Osteocyte (in vitro differentiated cells): Measurements from ENCODE around the gene CEP85L. TPM values are rescaled to one million over a fixed set of nuclear protein-coding genes. Genes with fewer than 3 reads are reported as not detected.

Experiments used
- DNase-seq: peaks from one replicate; pipeline ENCODE4 v3.0.0; 2021; ENCODE audit warnings: mixed read lengths; ENCODE audit not compliant: unreplicated experiment; ENCODE audit errors: extremely low spot score
- H3K27ac Mint-ChIP-seq: one replicate; pipeline ENCODE4 v1.8.0; 2021; ENCODE audit warnings: mild to moderate bottlenecking, mixed read lengths; ENCODE audit not compliant: unreplicated experiment
- H3K27me3 Mint-ChIP-seq: one replicate; pipeline ENCODE4 v1.8.0; 2021; ENCODE audit warnings: mixed read lengths; ENCODE audit not compliant: unreplicated experiment
- H3K36me3 Mint-ChIP-seq: one replicate; pipeline ENCODE4 v1.8.0; 2021; ENCODE audit warnings: mixed read lengths; ENCODE audit not compliant: unreplicated experiment
- H3K4me1 Mint-ChIP-seq: one replicate; pipeline ENCODE4 v1.8.0; 2021; ENCODE audit warnings: mixed read lengths; ENCODE audit not compliant: unreplicated experiment
- H3K4me3 Mint-ChIP-seq: one replicate; pipeline ENCODE4 v1.8.0; 2021; ENCODE audit warnings: mild to moderate bottlenecking, moderate library complexity, mixed read lengths; ENCODE audit not compliant: unreplicated experiment
- H3K9me3 Mint-ChIP-seq: one replicate; pipeline ENCODE4 v1.8.0; 2021; ENCODE audit warnings: mixed read lengths; ENCODE audit not compliant: unreplicated experiment
- total RNA-seq: library from RNA; stranded (reverse); gene quantifications from 2 replicates; pipeline ENCODE4 v1.2.1, GENCODE V29; 2021
- TF ChIP-seq, protein P1 (sequence below): fragments of 200-600 bp; sonication (generic); IDR thresholded peaks from 2 replicates; pipeline ENCODE4 v1.5.0; 2021; ENCODE audit warnings: antibody characterized with exemption, mild to moderate bottlenecking, moderate library complexity

CEP85L gene
- total RNA-seq, 1 donor from 2014 or later = 10.4 TPM

DNA sequence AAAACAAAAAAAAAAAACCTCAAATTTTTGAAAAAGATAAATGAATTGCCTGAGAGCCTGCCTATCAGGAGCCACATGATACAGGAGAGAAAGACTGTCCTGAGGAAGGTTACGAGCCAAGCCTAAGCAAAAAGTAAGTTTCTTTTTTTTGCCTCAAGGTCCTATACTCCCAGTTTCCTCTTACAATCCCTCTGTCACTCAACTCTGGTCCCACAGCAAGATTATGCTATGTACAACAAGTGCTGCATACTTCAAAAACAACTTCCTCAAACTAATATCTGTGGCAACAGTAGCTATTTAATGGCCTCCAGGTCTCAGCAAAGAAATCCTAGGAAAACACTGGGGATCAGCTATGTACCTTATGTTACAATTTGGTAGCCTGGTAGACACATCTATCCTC lies 56.5 kb downstream of the CEP85L start:
- Mint-ChIP-seq H3K27ac (no peak overlapping the region), H3K27me3 (no peaks in the 10 kb centered on the region), H3K4me1 (peaks cover 9% of the 10 kb centered on the region), H3K9me3 (peaks cover 6% of the 10 kb centered on the region), H3K4me3 (no peak overlapping the region), H3K36me3 (peaks cover 1% of the 10 kb centered on the region)
- DNase-seq = no peak
- TF ChIP-seq, protein P1, sequence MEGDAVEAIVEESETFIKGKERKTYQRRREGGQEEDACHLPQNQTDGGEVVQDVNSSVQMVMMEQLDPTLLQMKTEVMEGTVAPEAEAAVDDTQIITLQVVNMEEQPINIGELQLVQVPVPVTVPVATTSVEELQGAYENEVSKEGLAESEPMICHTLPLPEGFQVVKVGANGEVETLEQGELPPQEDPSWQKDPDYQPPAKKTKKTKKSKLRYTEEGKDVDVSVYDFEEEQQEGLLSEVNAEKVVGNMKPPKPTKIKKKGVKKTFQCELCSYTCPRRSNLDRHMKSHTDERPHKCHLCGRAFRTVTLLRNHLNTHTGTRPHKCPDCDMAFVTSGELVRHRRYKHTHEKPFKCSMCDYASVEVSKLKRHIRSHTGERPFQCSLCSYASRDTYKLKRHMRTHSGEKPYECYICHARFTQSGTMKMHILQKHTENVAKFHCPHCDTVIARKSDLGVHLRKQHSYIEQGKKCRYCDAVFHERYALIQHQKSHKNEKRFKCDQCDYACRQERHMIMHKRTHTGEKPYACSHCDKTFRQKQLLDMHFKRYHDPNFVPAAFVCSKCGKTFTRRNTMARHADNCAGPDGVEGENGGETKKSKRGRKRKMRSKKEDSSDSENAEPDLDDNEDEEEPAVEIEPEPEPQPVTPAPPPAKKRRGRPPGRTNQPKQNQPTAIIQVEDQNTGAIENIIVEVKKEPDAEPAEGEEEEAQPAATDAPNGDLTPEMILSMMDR = no peak

DNA sequence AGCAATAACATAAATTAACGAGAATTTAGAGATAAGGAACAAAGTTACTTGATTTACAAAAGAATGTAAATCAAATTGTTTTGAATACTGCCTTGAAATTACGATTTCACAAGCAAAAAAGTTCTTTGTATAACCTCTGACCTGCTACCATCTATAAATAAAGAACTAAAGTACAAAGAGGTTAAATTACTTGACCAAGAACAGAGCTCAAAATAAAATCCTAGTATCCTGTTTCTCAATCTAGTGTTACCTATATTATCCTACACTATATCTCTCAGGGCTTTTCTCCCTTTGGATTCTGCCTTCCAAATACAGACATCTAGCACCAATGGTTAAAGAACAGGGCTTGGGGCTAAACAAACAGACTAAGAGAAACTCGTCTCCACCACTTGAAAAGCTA lies 59.5 kb downstream of the CEP85L start:
- H3K4me3 Mint-ChIP-seq = no peak overlapping the region
- TF ChIP-seq, protein P1 = no peak
- peaks cover 1% of the 10 kb centered on the region for H3K36me3 Mint-ChIP-seq
- DNase-seq = no peak
- peaks cover 3% of the 10 kb centered on the region for H3K9me3 Mint-ChIP-seq
- no peak overlapping the region for H3K27ac Mint-ChIP-seq
- H3K4me1 Mint-ChIP-seq = peaks cover 7% of the 10 kb centered on the region
- H3K27me3 Mint-ChIP-seq = no peaks in the 10 kb centered on the region

DNA sequence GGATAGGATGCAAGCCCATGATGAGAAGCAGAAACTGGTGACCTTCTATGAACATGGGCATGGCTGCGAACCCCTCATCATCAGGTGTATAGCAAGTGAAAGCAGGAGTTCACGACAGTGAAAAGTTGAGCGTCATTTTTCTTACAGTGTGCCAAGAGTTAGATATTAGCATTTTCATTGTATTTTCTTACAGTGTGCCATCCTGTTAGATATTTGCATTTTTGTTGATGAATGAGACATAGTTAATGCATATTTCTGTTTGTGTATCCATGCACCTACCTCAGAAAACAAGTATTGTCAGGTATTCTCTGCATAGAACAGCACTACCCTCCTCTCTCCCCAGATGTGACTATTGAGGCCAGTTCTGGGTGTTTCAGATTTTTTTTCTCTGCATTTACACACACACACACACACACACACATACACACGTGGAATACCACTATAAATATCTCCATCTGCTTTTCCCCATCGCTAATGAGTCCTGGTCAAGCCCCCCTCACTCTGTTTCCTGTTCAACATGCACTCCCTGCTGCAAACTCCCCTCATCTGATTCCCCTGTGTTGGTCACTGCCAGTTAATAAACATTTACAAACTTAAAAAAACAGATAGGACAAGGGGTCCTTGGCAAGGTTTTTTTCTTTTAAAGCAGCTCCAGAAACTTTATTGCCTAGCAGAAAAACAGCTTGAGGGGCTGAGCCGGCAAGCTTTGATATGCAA lies 61.6 kb downstream of the CEP85L start:
- peaks cover 7% of the 10 kb centered on the region for H3K4me1 Mint-ChIP-seq
- TF ChIP-seq, protein P1 = no peak
- H3K27me3 Mint-ChIP-seq = no peaks in the 10 kb centered on the region
- DNase-seq = no peak
- H3K36me3 Mint-ChIP-seq = peaks cover 1% of the 10 kb centered on the region
- no peak overlapping the region for H3K4me3 Mint-ChIP-seq
- H3K9me3 Mint-ChIP-seq = no peaks in the 10 kb centered on the region
- H3K27ac Mint-ChIP-seq = no peak overlapping the region

DNA sequence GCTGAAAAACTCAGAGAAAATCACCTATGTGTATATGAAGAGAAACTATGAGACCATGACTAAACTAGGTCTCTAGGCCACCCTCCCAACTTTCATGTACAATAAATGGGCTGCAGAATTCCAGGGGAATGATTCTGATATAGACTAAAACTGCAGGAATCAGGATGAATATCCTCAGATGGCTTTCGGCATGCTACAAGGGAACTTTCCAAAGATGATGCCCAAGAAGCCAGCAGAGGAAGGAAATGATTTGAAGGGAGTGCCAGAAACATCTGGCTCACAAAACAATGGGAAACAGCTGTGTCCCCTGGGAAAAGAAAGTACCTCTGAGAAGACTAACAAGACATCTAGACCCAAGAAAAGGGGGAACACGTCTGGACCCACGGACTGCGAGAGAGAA lies 62.2 kb downstream of the CEP85L start:
- DNase-seq = no peak
- H3K9me3 Mint-ChIP-seq = no peaks in the 10 kb centered on the region
- H3K4me1 Mint-ChIP-seq = peaks cover 7% of the 10 kb centered on the region
- no peak overlapping the region for H3K27ac Mint-ChIP-seq
- TF ChIP-seq, protein P1 = no peak
- H3K36me3 Mint-ChIP-seq = peaks cover 1% of the 10 kb centered on the region
- no peaks in the 10 kb centered on the region for H3K27me3 Mint-ChIP-seq
- H3K4me3 Mint-ChIP-seq = no peak overlapping the region

DNA sequence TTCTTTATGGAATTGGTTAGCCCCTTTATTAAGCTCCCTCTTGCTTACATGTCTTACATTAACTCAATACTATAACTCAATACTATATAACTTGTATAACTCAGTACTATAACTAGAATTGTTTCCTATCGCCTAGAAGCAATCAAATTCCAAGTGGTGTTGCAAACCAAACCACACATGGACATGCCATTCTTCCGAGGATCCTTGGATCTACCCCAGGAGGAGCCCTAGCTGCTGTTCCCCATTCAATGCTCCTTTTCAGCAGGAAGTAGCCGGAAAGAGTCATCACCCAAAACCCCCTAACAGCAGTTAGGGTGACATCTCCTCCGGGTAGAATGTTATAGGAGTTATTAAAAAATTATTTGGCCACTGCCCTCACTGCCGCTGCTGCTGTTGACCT lies 62.8 kb downstream of the CEP85L start:
- H3K27ac Mint-ChIP-seq = no peak overlapping the region

More for the DNA sequence above, 62.8 kb downstream of the CEP85L start:
- Mint-ChIP-seq H3K4me1 (peaks cover 7% of the 10 kb centered on the region), H3K4me3 (no peak overlapping the region), H3K27me3 (no peaks in the 10 kb centered on the region), H3K36me3 (peaks cover 1% of the 10 kb centered on the region), H3K9me3 (no peaks in the 10 kb centered on the region)
- DNase-seq = no peak
- TF ChIP-seq, protein P1 = no peak
